ENCODE measurements around the gene CCNK. TPM values are rescaled to one million over a fixed set of nuclear protein-coding genes. Genes with fewer than 3 reads are reported as not detected.

The CCNK gene
- total and polyA plus RNA-seq, 2 donors, result 18.6 to 74.9 TPM

GRCh38 chr14:99554757-99555531 lies 73.7 kb downstream of the CCNK start:
- 70% methylated on average over 9 of the region's 9 CpGs for WGBS
- no peak overlapping the region for H3K4me3 ChIP-seq (ENCODE audit: low read depth, low read length)
- H3K4me1 ChIP-seq (ENCODE audit: insufficient read depth), result peaks cover 2% of the 10 kb centered on the region
- DNase-seq (ENCODE audit: extremely low spot score), result no peak
- H3K36me3 ChIP-seq (ENCODE audit: insufficient read depth), result no peaks in the 10 kb centered on the region
- H3K27ac ChIP-seq (ENCODE audit: low read depth), result no peak overlapping the region

GRCh38 chr14:99556134-99556791 lies 75.1 kb downstream of the CCNK start:
- DNase-seq (ENCODE audit: extremely low spot score), result no peak
- no peak overlapping the region for H3K4me3 ChIP-seq (ENCODE audit: low read depth, low read length)
- no peak overlapping the region for H3K27ac ChIP-seq (ENCODE audit: low read depth)
- H3K4me1 ChIP-seq (ENCODE audit: insufficient read depth), result peaks cover 2% of the 10 kb centered on the region
- H3K36me3 ChIP-seq (ENCODE audit: insufficient read depth), result no peaks in the 10 kb centered on the region
- 95% methylated on average over 10 of the region's 10 CpGs for WGBS

GRCh38 chr14:99559286-99559990 lies 78.2 kb downstream of the CCNK start:
- H3K4me1 ChIP-seq (ENCODE audit: insufficient read depth), result peaks cover 2% of the 10 kb centered on the region
- no peak for DNase-seq (ENCODE audit: extremely low spot score)
- no peak overlapping the region for H3K27ac ChIP-seq (ENCODE audit: low read depth)
- 70% methylated on average over 16 of the region's 16 CpGs for WGBS
- no peak overlapping the region for H3K4me3 ChIP-seq (ENCODE audit: low read depth, low read length)
- no peaks in the 10 kb centered on the region for H3K36me3 ChIP-seq (ENCODE audit: insufficient read depth)

GRCh38 chr14:99560403-99560802 lies 79.2 kb downstream of the CCNK start:
- no peak for DNase-seq (ENCODE audit: extremely low spot score)
- H3K27ac ChIP-seq (ENCODE audit: low read depth), result no peak overlapping the region
- peaks cover 3% of the 10 kb centered on the region for H3K4me1 ChIP-seq (ENCODE audit: insufficient read depth)
- WGBS, result 92% methylated on average over 13 of the region's 13 CpGs
- no peak overlapping the region for H3K4me3 ChIP-seq (ENCODE audit: low read depth, low read length)
- H3K36me3 ChIP-seq (ENCODE audit: insufficient read depth), result no peaks in the 10 kb centered on the region

- Histone ChIP-seq H3K4me3 (ENCODE audit: low read depth, low read length) (no peak overlapping the region), H3K27ac (ENCODE audit: low read depth) (no peak overlapping the region), H3K36me3 (ENCODE audit: insufficient read depth) (no peaks in the 10 kb centered on the region), H3K4me1 (ENCODE audit: insufficient read depth) (peaks cover 3% of the 10 kb centered on the region)
- DNase-seq (ENCODE audit: extremely low spot score), result no peak
- 47% methylated on average over 15 of the region's 15 CpGs for WGBS
Measured at GRCh38 chr14:99560922-99561683, 79.9 kb downstream of the CCNK start.

GRCh38 chr14:99561864-99562263 lies 80.7 kb downstream of the CCNK start:
- Histone ChIP-seq H3K27ac (ENCODE audit: low read depth) (no peak overlapping the region), H3K4me1 (ENCODE audit: insufficient read depth) (peaks cover 3% of the 10 kb centered on the region), H3K36me3 (ENCODE audit: insufficient read depth) (no peaks in the 10 kb centered on the region), H3K4me3 (ENCODE audit: low read depth, low read length) (no peak overlapping the region)
- 78% methylated on average over 10 of the region's 10 CpGs for WGBS
- no peak for DNase-seq (ENCODE audit: extremely low spot score)

Small RNAs within 50 kb of the gene (small RNA-seq; reads per million reads assigned to genes)
- gene RNU6-91P, result not detected

Other genes with a start within 250 kb of the CCNK start
- gene BCL11B, start 209.2 kb upstream of the CCNK start, total RNA-seq, result 1.3 TPM
- gene BCL11B, start 209.2 kb upstream of the CCNK start, polyA plus RNA-seq, result 0.27 TPM
- gene SETD3, start 550 bp upstream of the CCNK start, total RNA-seq, result 72.1 TPM
- 68.6 TPM for gene SETD3, start 550 bp upstream of the CCNK start, polyA plus RNA-seq
- gene CCDC85C, start 122.8 kb downstream of the CCNK start, total RNA-seq, result 5.8 TPM
- gene CCDC85C, start 122.8 kb downstream of the CCNK start, polyA plus RNA-seq, result 36.0 TPM
- gene HHIPL1, start 163.7 kb downstream of the CCNK start, total RNA-seq, result 3.8 TPM
- 2.1 TPM for gene HHIPL1, start 163.7 kb downstream of the CCNK start, polyA plus RNA-seq
- 2.7 TPM for gene CYP46A1, start 202.9 kb downstream of the CCNK start, total RNA-seq
- 0.91 TPM for gene CYP46A1, start 202.9 kb downstream of the CCNK start, polyA plus RNA-seq